IMR-90 (cell line): ENCODE measurements around the gene NMRAL1. TPM values are rescaled to one million over a fixed set of nuclear protein-coding genes. Genes with fewer than 3 reads are reported as not detected.

ENCODE experiments used
- ATAC-seq: fragments of 200-7000 bp; cut with Tn5 transposase; 2 replicates; pipeline ENCODE4 v1.9.1; 2020; ENCODE audit warnings: low read depth, mild to moderate bottlenecking, moderate library complexity
- BruUV-seq: library from RNA; stranded (reverse); fragments of 400-500 nt; replicated peaks from 2 replicates; lab custom pipeline; 2021; lab: Mats Ljungman, UMichigan
- CTCF ChIA-PET: fragments of 300-600 bp; formaldehyde crosslinking; extraction: SDS; loops from one replicate; lab custom pipeline; 2021; ENCODE audit warnings: antibody characterized with exemption; lab: Yijun Ruan, JAX
- POLR2A ChIA-PET: fragments of 300-600 bp; sonication (Branson Sonifier 250); formaldehyde crosslinking; loops from one replicate; lab custom pipeline; 2022; ENCODE audit warnings: antibody characterized with exemption; ENCODE audit not compliant: unreplicated experiment; lab: Charles Lee
- DNase-seq: peaks from one replicate; pipeline ENCODE4 v3.0.0; 2013
- H2AFZ ChIP-seq: replicated peaks from 2 replicates; pipeline ENCODE3; 2013; ENCODE audit warnings: low read length, mild to moderate bottlenecking; ENCODE audit not compliant: poor library complexity
- H2AK5ac ChIP-seq: 2 replicates; pipeline ENCODE4 v1.6.1; 2013; ENCODE audit warnings: low read depth, low read length, inconsistent platforms
- H2AK9ac ChIP-seq: replicated peaks from 2 replicates; pipeline ENCODE3; 2013; ENCODE audit warnings: mild to moderate bottlenecking, low read depth, low read length, moderate library complexity; ENCODE audit not compliant: poor library complexity
- H2BK120ac ChIP-seq: 2 replicates; pipeline ENCODE4 v1.6.1; 2013; ENCODE audit warnings: low read depth, low read length, inconsistent platforms
- H2BK15ac ChIP-seq: 3 replicates; pipeline ENCODE4 v1.6.1; 2013; ENCODE audit warnings: low read depth, low read length, inconsistent platforms
- H2BK20ac ChIP-seq: 2 replicates; pipeline ENCODE4 v1.6.1; 2013; ENCODE audit warnings: low read depth, mild to moderate bottlenecking, inconsistent platforms, low read length, moderate library complexity
- H2BK5ac ChIP-seq: 2 replicates; pipeline ENCODE4 v1.6.1; 2013; ENCODE audit warnings: mild to moderate bottlenecking, low read depth, low read length, inconsistent platforms; ENCODE audit not compliant: poor library complexity, severe bottlenecking
- H3K14ac ChIP-seq: replicated peaks from 2 replicates; pipeline ENCODE4 v1.6.1; 2013; ENCODE audit warnings: low read depth, low read length, inconsistent platforms
- H3K18ac ChIP-seq: 2 replicates; pipeline ENCODE4 v1.6.1; 2013; ENCODE audit warnings: low read depth, low read length, control low read depth
- H3K23ac ChIP-seq: 2 replicates; pipeline ENCODE4 v1.6.1; 2013; ENCODE audit warnings: low read depth, low read length, inconsistent platforms
- H3K27ac ChIP-seq: 2 replicates; pipeline ENCODE4 v1.5.1; 2013; ENCODE audit warnings: mild to moderate bottlenecking, control low read depth, low read length; ENCODE audit not compliant: insufficient read depth
- H3K27me3 ChIP-seq: 2 replicates; pipeline ENCODE4 v1.6.1; 2013; ENCODE audit warnings: low read length; ENCODE audit not compliant: control insufficient read depth, insufficient read depth
- H3K36me3 ChIP-seq: 2 replicates; pipeline ENCODE4 v1.6.1; 2013; ENCODE audit warnings: low read length, mixed read lengths; ENCODE audit not compliant: control insufficient read depth, insufficient read depth
- H3K4ac ChIP-seq: 2 replicates; pipeline ENCODE4 v1.6.1; 2013; ENCODE audit warnings: low read depth, low read length, inconsistent platforms
- H3K4me1 ChIP-seq: 2 replicates; pipeline ENCODE4 v1.6.1; 2013; ENCODE audit warnings: low read length, mixed read lengths; ENCODE audit not compliant: control insufficient read depth, insufficient read depth
- H3K4me2 ChIP-seq: 2 replicates; pipeline ENCODE4 v1.6.1; 2013; ENCODE audit warnings: low read depth, mild to moderate bottlenecking, control low read depth, low read length, moderate library complexity
- H3K4me3 ChIP-seq: 2 replicates; pipeline ENCODE4 v1.5.1; 2013; ENCODE audit warnings: low read depth, mild to moderate bottlenecking, control low read depth, low read length, moderate library complexity; ENCODE audit not compliant: insufficient read depth
- H3K56ac ChIP-seq: 2 replicates; pipeline ENCODE4 v1.6.1; 2013; ENCODE audit warnings: low read length, inconsistent platforms; ENCODE audit not compliant: insufficient read depth; ENCODE audit errors: extremely low read depth
- H3K79me1 ChIP-seq, 2 experiments: 2 replicates each; pipeline ENCODE4 v1.6.1; 2013; ENCODE audit warnings: low read length in 2 of 2, inconsistent platforms in 1 of 2, low read depth in 1 of 2
- H3K9ac ChIP-seq: 2 replicates; pipeline ENCODE4 v1.6.1; 2013; ENCODE audit warnings: low read depth, low read length, control low read depth
- H3K9me1 ChIP-seq: 2 replicates; pipeline ENCODE4 v1.6.1; 2013; ENCODE audit warnings: low read length, inconsistent platforms; ENCODE audit not compliant: insufficient read depth
- H3K9me3 ChIP-seq: 2 replicates; pipeline ENCODE4 v1.6.1; 2013; ENCODE audit warnings: low read length; ENCODE audit not compliant: control insufficient read depth, insufficient read depth
- H4K20me1 ChIP-seq: 2 replicates; pipeline ENCODE4 v1.6.1; 2013; ENCODE audit warnings: low read length, inconsistent platforms; ENCODE audit not compliant: insufficient read depth
- H4K5ac ChIP-seq: 2 replicates; pipeline ENCODE4 v1.6.1; 2013; ENCODE audit warnings: mild to moderate bottlenecking, low read depth, low read length, control low read depth
- H4K8ac ChIP-seq, 2 experiments: 2 replicates each; pipeline ENCODE4 v1.6.1; 2013; ENCODE audit warnings: low read depth in 2 of 2, low read length in 2 of 2, control low read depth in 1 of 2, inconsistent platforms in 1 of 2
- H4K91ac ChIP-seq: 2 replicates; pipeline ENCODE4 v1.6.1; 2013; ENCODE audit warnings: low read depth, low read length, inconsistent platforms; ENCODE audit not compliant: insufficient read depth
- CEBPB ChIP-seq: IDR thresholded peaks from 2 replicates; pipeline ENCODE4 v1.6.1; 2012; ENCODE audit warnings: low read depth, low read length, improper control_type of control experiment
- MAFK ChIP-seq: IDR thresholded peaks from 2 replicates; pipeline ENCODE4 v1.6.1; 2012; ENCODE audit warnings: low read depth, low read length, improper control_type of control experiment
- MAZ ChIP-seq: IDR thresholded peaks from 2 replicates; pipeline ENCODE4 v1.6.1; 2012; ENCODE audit warnings: low read depth, mild to moderate bottlenecking, low read length, improper control_type of control experiment, moderate library complexity, borderline replicate concordance
- MXI1 ChIP-seq: IDR thresholded peaks from 2 replicates; pipeline ENCODE4 v1.6.1; 2012; ENCODE audit warnings: low read depth, mild to moderate bottlenecking, low read length, moderate library complexity, borderline replicate concordance
- NFE2L2 ChIP-seq: fragments of 150-350 bp; IDR thresholded peaks from 2 replicates; pipeline ENCODE4 v1.6.1; 2016; ENCODE audit warnings: low read depth, mild to moderate bottlenecking, low read length
- POLR2A ChIP-seq: IDR thresholded peaks from 2 replicates; pipeline ENCODE4 v1.6.1; 2012; ENCODE audit warnings: mild to moderate bottlenecking, low read depth, low read length
- RAD21 ChIP-seq: IDR thresholded peaks from 2 replicates; pipeline ENCODE4 v1.6.1; 2012; ENCODE audit warnings: low read length, improper control_type of control experiment
- RCOR1 ChIP-seq: IDR thresholded peaks from 2 replicates; pipeline ENCODE4 v1.6.1; 2012; ENCODE audit warnings: mild to moderate bottlenecking, low read length, improper control_type of control experiment; ENCODE audit not compliant: insufficient replicate concordance
- SMC3 ChIP-seq: fragments of 150-350 bp; IDR thresholded peaks from 2 replicates; pipeline ENCODE4 v1.6.1; 2016; ENCODE audit warnings: low read depth, mild to moderate bottlenecking, antibody characterized with exemption, low read length, moderate library complexity
- WGBS, 2 experiments: methylation state at CpG; one replicate each; pipeline versions ENCODE4 v1.1.5 to v1.1.7; 2013; ENCODE audit warnings: missing lambda C conversion rate in 2 of 2; ENCODE audit not compliant: insufficient read length in 1 of 2; ENCODE audit errors: extremely low coverage in 2 of 2; 5-methylcytosine and 5-hydroxymethylcytosine counted together
- dilution Hi-C: fragments of 300-500 bp; cut with HindIII; formaldehyde crosslinking; loops from one replicate; pipeline ENCODE4 v1.14.3; 2018; ENCODE audit warnings: low sequenced_read_pairs; ENCODE audit not compliant: unreplicated experiment
- in situ Hi-C: fragments of 300-500 bp; cut with MboI; formaldehyde crosslinking; loops from 3 replicates; pipeline ENCODE4 v1.14.3; 2019; ENCODE audit warnings: low sequenced_read_pairs, inconsistent platforms, mixed read lengths
- intact Hi-C: fragments of 100-400 bp; cut with micrococcal nuclease; formaldehyde crosslinking; loops from 2 replicates; pipeline ENCODE4 v1.10.0; 2022
- polyA plus RNA-seq, 3 experiments: library from polyadenylated mRNA; depleted of rRNA; stranded (reverse); fragments of >200 nt; gene quantifications; 2 replicates each; pipeline ENCODE4 v1.2.3, GENCODE V29; 2012; ENCODE audit warnings: low replicate concordance in 1 of 3
- total RNA-seq: library from RNA; depleted of rRNA; stranded (reverse); fragments of >200 nt; gene quantifications from 2 replicates; pipeline ENCODE4 v1.2.3, GENCODE V29; 2012
- TF ChIP-seq, protein P1 (sequence below): fragments of 150-350 bp; IDR thresholded peaks from 2 replicates; pipeline ENCODE4 v1.6.1; 2017; ENCODE audit warnings: mild to moderate bottlenecking, antibody characterized with exemption, low read length, low read depth

Gene NMRAL1
- total and polyA plus RNA-seq, 2 of the 4 experiments (the other 2 are of a cell fraction), result 48.6 to 67.6 TPM

DNA sequence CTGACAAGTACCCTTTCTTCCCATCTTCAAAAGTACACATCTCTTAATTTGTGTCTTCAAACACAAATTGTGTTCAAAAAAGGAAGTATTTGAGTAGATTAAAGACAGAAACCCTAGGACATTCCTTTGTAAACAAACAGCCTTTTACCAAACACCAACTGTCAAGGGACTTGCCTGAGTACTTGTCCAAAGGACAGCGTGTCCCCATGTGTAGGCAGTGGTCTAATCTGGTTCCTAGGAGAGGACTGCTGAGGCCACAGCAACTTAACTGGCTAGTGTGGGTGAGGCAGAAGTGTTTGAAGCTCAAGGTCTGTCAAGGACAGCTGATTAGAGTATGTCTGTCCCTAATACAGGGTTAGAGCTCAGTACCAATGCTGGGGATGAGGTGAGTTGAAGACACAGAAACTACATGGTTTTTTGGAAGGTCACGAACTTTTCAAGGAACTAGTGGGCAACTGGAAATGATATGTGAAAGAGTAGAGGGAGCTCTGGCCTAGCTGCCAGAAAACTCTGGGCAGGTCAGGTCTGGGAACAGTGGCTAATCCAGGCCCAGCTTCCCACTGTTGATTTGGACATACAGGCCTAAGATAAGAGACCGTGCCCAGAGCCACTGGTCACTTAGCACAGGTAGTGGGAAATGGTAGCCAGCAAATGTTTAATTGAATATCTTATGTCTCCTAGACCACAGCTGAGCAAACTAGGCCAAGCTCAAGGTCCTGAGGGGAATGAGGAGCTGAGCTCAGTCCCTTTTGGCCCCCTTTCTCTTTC is 11.9 kb upstream of the NMRAL1 start:
- H3K18ac ChIP-seq, result no peak overlapping the region
- H3K79me1 ChIP-seq, result peaks cover 49 to 71% of the 10 kb centered on the region in 2 experiments
- BruUV-seq, result no TSS peak
- ChIA-PET POLR2A (no interaction called here), CTCF (interaction anchor here (0.6 kb wide), 1 partner anchor 206 kb away, joined by 3 read pairs; no protein-coding TSS in a partner anchor)
- H2BK15ac ChIP-seq, result no peak overlapping the region
- H2AK5ac ChIP-seq, result peak overlapping the region; percentile 13; the same call in 1 of the 2 replicates
- peaks cover 3% of the 10 kb centered on the region for H3K36me3 ChIP-seq
- H3K9ac ChIP-seq, result no peak overlapping the region
- no peaks in the 10 kb centered on the region for H3K27me3 ChIP-seq
- ATAC-seq (no peak), DNase-seq (no peak)
- H3K4ac ChIP-seq, result no peak overlapping the region
- H4K91ac ChIP-seq, result no peak overlapping the region
- TF ChIP-seq NFE2L2 (no peak), RCOR1 (no peak), SMC3 (no peak), CEBPB (no peak), MAFK (no peak), RAD21 (no peak), MXI1 (no peak), POLR2A (no peak), MAZ (no peak)
- TF ChIP-seq, protein P1, sequence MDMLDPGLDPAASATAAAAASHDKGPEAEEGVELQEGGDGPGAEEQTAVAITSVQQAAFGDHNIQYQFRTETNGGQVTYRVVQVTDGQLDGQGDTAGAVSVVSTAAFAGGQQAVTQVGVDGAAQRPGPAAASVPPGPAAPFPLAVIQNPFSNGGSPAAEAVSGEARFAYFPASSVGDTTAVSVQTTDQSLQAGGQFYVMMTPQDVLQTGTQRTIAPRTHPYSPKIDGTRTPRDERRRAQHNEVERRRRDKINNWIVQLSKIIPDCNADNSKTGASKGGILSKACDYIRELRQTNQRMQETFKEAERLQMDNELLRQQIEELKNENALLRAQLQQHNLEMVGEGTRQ, result no peak
- peaks cover 18% of the 10 kb centered on the region for H3K4me1 ChIP-seq
- H3K4me2 ChIP-seq, result no peak overlapping the region
- 86% methylated on average over 1 of the region's 3 CpGs; no CpG with 5 or more reads in 1 of the 2 experiments for WGBS, 2 experiments
- no peak overlapping the region for H2BK120ac ChIP-seq
- intact Hi-C loops (no loop called here), dilution Hi-C loops (no loop called here), in situ Hi-C loops (no loop called here)
- H2AFZ ChIP-seq, result no peak overlapping the region
- H3K23ac ChIP-seq, result no peak overlapping the region
- peaks cover 12% of the 10 kb centered on the region; the same call in 1 of the 2 replicates for H4K20me1 ChIP-seq
- H3K9me3 ChIP-seq, result no peaks in the 10 kb centered on the region
- no peak overlapping the region for H3K56ac ChIP-seq
- no peak overlapping the region for H2BK20ac ChIP-seq
- no peak overlapping the region for H4K8ac ChIP-seq
- H3K9me1 ChIP-seq, result peaks cover 23% of the 10 kb centered on the region
- no peak overlapping the region for H3K27ac ChIP-seq
- no peak overlapping the region for H3K14ac ChIP-seq
- H3K4me3 ChIP-seq, result no peak overlapping the region
- H2BK5ac ChIP-seq, result no peak overlapping the region
- H4K5ac ChIP-seq, result no peak overlapping the region
- H2AK9ac ChIP-seq, result no peak overlapping the region
